Heart right ventricle (tissue), 16 donors: Measurements from ENCODE around the gene KRT80. TPM values are rescaled to one million over a fixed set of nuclear protein-coding genes. Genes with fewer than 3 reads are reported as not detected.

Experiments
- ATAC-seq, 8 donors: fragments of 200-7000 bp; cut with Tn5 transposase; one replicate each; pipeline ENCODE4 v1.9.1; 2020; ENCODE audit warnings: mild to moderate bottlenecking in 8 of 8, moderate library complexity in 8 of 8, moderate number of reproducible peaks in 1 of 8
- DNase-seq, 2 donors: peaks; one replicate each; pipeline ENCODE4 v3.0.0-alpha.2; 2020
- H3K27ac ChIP-seq, 10 donors: fragments of 200-600 bp; sonication (generic) in 2 of 10; one replicate each; pipeline versions ENCODE4 v1.5.0 to v1.8.0; 2020 to 2022; ENCODE audit warnings: mild to moderate bottlenecking in 3 of 10
- H3K27me3 ChIP-seq, 7 donors: fragments of 200-600 bp; one replicate each; pipeline ENCODE4 v1.8.0; 2021 to 2022; ENCODE audit warnings: mild to moderate bottlenecking in 2 of 7
- H3K36me3 ChIP-seq, 9 donors: fragments of 200-600 bp; sonication (generic) in 1 of 9; one replicate each; pipeline versions ENCODE4 v1.5.0 to v1.8.0; 2020 to 2022; ENCODE audit warnings: mild to moderate bottlenecking in 2 of 9
- H3K4me1 ChIP-seq, 9 donors: fragments of 200-600 bp; sonication (generic) in 1 of 9; one replicate each; pipeline versions ENCODE4 v1.5.0 to v1.8.0; 2020 to 2022; ENCODE audit warnings: mild to moderate bottlenecking in 4 of 9
- H3K4me3 ChIP-seq, 10 donors: fragments of 200-600 bp; sonication (generic) in 2 of 10; one replicate each; pipeline versions ENCODE4 v1.5.0 to v1.8.0; 2020 to 2022; ENCODE audit warnings: mild to moderate bottlenecking in 7 of 10, moderate library complexity in 2 of 10
- H3K9me3 ChIP-seq, 11 donors: fragments of 200-600 bp in 10 of 11; sonication (generic) in 2 of 11; one replicate each; pipeline versions ENCODE4 v1.5.0 to v1.8.0; 2013 to 2022; ENCODE audit warnings: mild to moderate bottlenecking in 2 of 11, control low read depth in 1 of 11, moderate library complexity in 1 of 11
- CTCF ChIP-seq, 9 donors: fragments of 200-600 bp; sonication (generic) in 2 of 9; IDR thresholded peaks; one replicate each; pipeline versions ENCODE4 v1.5.0 to v1.8.0; 2021 to 2022; ENCODE audit warnings: antibody characterized with exemption in 9 of 9, mild to moderate bottlenecking in 5 of 9, moderate library complexity in 1 of 9
- WGBS, 2 donors: extraction: QIAGEN DNeasy Blood & Tissue Kit; methylation state at CpG; one replicate each; pipeline ENCODE4 v1.1.7; 2013; ENCODE audit warnings: inconsistent platforms in 1 of 2; 5-methylcytosine and 5-hydroxymethylcytosine counted together
- intact Hi-C, 10 donors: fragments of 100-400 bp; cut with DNase I; formaldehyde crosslinking; loops; one replicate each; pipeline versions ENCODE4 v1.11.1 to v1.14.2; 2022
- polyA plus RNA-seq, 2 donors: library from polyadenylated mRNA; stranded (reverse); fragments of 200-250 nt; gene quantifications; one replicate each; pipeline ENCODE4 v1.2.3, GENCODE V29; 2013
- total RNA-seq, 10 donors: library from RNA; stranded (reverse); fragmentation: NEBNext Ultra II Directional in 3 of 10; extraction: Animal tissue kit (Norgen Biotek cat#: 25700) in 3 of 10; gene quantifications; one replicate each; pipeline versions ENCODE4 v1.2.1 to v1.2.4, GENCODE V29; 2021 to 2023
- donor health status: Arrhythmogenic right ventricular cardiomyopathy.
- donor health status: ischemic (EF 13 %, LVEDD 7.1; RV severe dilation, severe dysfunction).
- donor health status: healthy with polysubstance abuse.
- donor health status: DM: no; HTN: yes; CAD: no.
- donor health status: DM: no; HTN: no; CAD: no.
- donor health status: ischemic (EF 25% LVEDD 6.9; RV normal size, moderate dysfunction).
- donor health status: ischemic (EF 25% LVEDD 5.7; RV mildly dilated, moderate dysfunction).
- donor health status: healthy.
- donor health status: DM: yes; HTN: yes; CAD: no.
- donor health status: Ischemic cardiomyopathy.
- donor health status: ischemic (EF 35%, LVEDD 5.7; RV mildly dilated, moderate dysfunction).
- donor health status: nonischemic (EF 11% LVEDD 7.7; RV severe dilation, severe dysfunction).
- donor health status: DM: yes; HTN: yes; CAD: no.
- donor health status: PGD.
- donor health status: ischemic (EF 29% LVEDD 5.4; RV normal size, mild dysfunction).
- donor health status: nonischemic (EF 23%, LVEDD 6.1; RV moderate dilation, normal function).

The KRT80 gene
- total and polyA plus RNA-seq, 12 donors, result 0.07 to 0.79 (median 0.16) TPM; not detected in 1

- H3K36me3 ChIP-seq, result no peaks in the 10 kb centered on the region
- ATAC-seq (peak; percentile 54 to 94 (median 82)), DNase-seq (peak; percentile 27 to 57)
- H3K9me3 ChIP-seq, result no peaks in the 10 kb centered on the region
- no peak overlapping the region for H3K27ac ChIP-seq
- WGBS, 2 donors, result 41 to 50% methylated on average over 8 of the region's 8 CpGs
- no peak overlapping the region for H3K4me3 ChIP-seq
- no peak for TF ChIP-seq CTCF (IDR thresholded peaks at IDR 0.05)
- intact Hi-C loops, result no loop called here
- peaks cover 4 to 45% (median 19%) of the 10 kb centered on the region in 9 donors for H3K4me1 ChIP-seq
- H3K27me3 ChIP-seq, result peaks cover 15 to 49% (median 32%) of the 10 kb centered on the region in 7 donors
These were observed 38.8 kb upstream of the KRT80 start for GRCh38 chr12:52230364-52231281.

GRCh38 chr12:52229836-52230343 lies 38.1 kb upstream of the KRT80 start:
- H3K4me1 ChIP-seq, result peaks cover 4 to 41% (median 19%) of the 10 kb centered on the region in 9 donors

GRCh38 chr12:52228931-52229330 lies 37.1 kb upstream of the KRT80 start:
- WGBS, 2 donors, result 84 to 95% methylated on average over 6 of the region's 6 CpGs
- no peak for ATAC-seq
- Histone ChIP-seq H3K4me1 (peaks cover 4 to 38% (median 19%) of the 10 kb centered on the region in 9 donors), H3K27me3 (peaks cover 13 to 45% (median 24%) of the 10 kb centered on the region in 7 donors), H3K36me3 (no peaks in the 10 kb centered on the region), H3K4me3 (no peak overlapping the region), H3K27ac (no peak overlapping the region), H3K9me3 (peaks cover 0 to 5% (median 0%) of the 10 kb centered on the region in 11 donors)
- no peak for DNase-seq
- intact Hi-C loops, result no loop called here
- no peak for TF ChIP-seq CTCF (IDR thresholded peaks at IDR 0.05)

More at GRCh38 chr12:52229836-52230343, 38.1 kb upstream of the KRT80 start:
- DNase-seq (no peak), ATAC-seq (no peak)
- no peak for TF ChIP-seq CTCF (IDR thresholded peaks at IDR 0.05)
- H3K27ac ChIP-seq, result no peak overlapping the region
- H3K36me3 ChIP-seq, result no peaks in the 10 kb centered on the region
- H3K4me3 ChIP-seq, result no peak overlapping the region
- H3K27me3 ChIP-seq, result peaks cover 15 to 49% (median 30%) of the 10 kb centered on the region in 7 donors
- H3K9me3 ChIP-seq, result no peaks in the 10 kb centered on the region
- 76 to 82% methylated on average over 2 of the region's 2 CpGs for WGBS, 2 donors
- intact Hi-C loops, result no loop called here

GRCh38 chr12:52228366-52228765 lies 36.6 kb upstream of the KRT80 start:
- Histone ChIP-seq H3K9me3 (peaks cover 0 to 5% (median 0%) of the 10 kb centered on the region in 11 donors), H3K27me3 (peaks cover 7 to 41% (median 19%) of the 10 kb centered on the region in 7 donors), H3K4me1 (peaks cover 3 to 32% (median 15%) of the 10 kb centered on the region in 9 donors), H3K27ac (no peak overlapping the region), H3K36me3 (no peaks in the 10 kb centered on the region), H3K4me3 (no peak overlapping the region)
- WGBS, 2 donors, result 44 to 65% methylated on average over 3 of the region's 3 CpGs
- no peak for ATAC-seq
- no peak for DNase-seq
- intact Hi-C loops, result no loop called here
- no peak for TF ChIP-seq CTCF (IDR thresholded peaks at IDR 0.05)
